HCT116 (cell line): ENCODE measurements around the gene NRCAM. TPM values are rescaled to one million over a fixed set of nuclear protein-coding genes. Genes with fewer than 3 reads are reported as not detected.

ENCODE experiments used
- ATAC-seq: fragments of 200-7000 bp; cut with Tn5 transposase; 2 replicates; pipeline ENCODE4 v1.9.1; 2020; ENCODE audit warnings: mild to moderate bottlenecking, moderate library complexity
- BruUV-seq: library from RNA; stranded (reverse); fragments of 400-500 nt; replicated peaks from 2 replicates; lab custom pipeline; 2021; lab: Mats Ljungman, UMichigan
- CTCF ChIA-PET: fragments of 300-600 bp; sonication (Branson Sonifier 250); formaldehyde crosslinking; loops from one replicate; lab custom pipeline; 2021; ENCODE audit warnings: antibody characterized with exemption; lab: Charles Lee
- POLR2A ChIA-PET: fragments of 300-600, 350-600 bp; sonication (Branson Sonifier 250); formaldehyde crosslinking; loops from one replicate; lab custom pipeline; 2021; ENCODE audit warnings: antibody characterized with exemption; lab: Charles Lee
- RAD21 ChIA-PET, 2 experiments: fragments of 300-600 bp; sonication (Branson Sonifier 250); formaldehyde crosslinking; loops; one replicate each; lab custom pipeline; 2023; ENCODE audit warnings: low total read pairs in 2 of 2; ENCODE audit not compliant: uncharacterized antibody in 2 of 2, unreplicated experiment in 2 of 2, low non-redundant PET in 1 of 2; lab: Charles Lee
- DNase-seq: peaks from one replicate; pipeline ENCODE4 v3.0.0-alpha.2; 2010; ENCODE audit warnings: low read depth, low spot score
- H2AFZ ChIP-seq: fragments of 200-600 bp; shearing (Covaris generic), sonication (generic); 2 replicates; pipeline ENCODE4 v1.6.1; 2017; ENCODE audit warnings: low read depth, mixed run types, mixed read lengths, antibody characterized with exemption, low read length; ENCODE audit not compliant: poor library complexity, severe bottlenecking
- H3K27ac ChIP-seq: 2 replicates; pipeline ENCODE4 v1.5.1; 2012; ENCODE audit warnings: low read depth, low read length
- H3K27me3 ChIP-seq: fragments of 200-600 bp; sonication (generic); 2 replicates; pipeline ENCODE4 v1.6.1; 2016; ENCODE audit warnings: mixed run types, low read length, mixed read lengths; ENCODE audit not compliant: insufficient read depth
- H3K36me3 ChIP-seq, 2 experiments: fragments of 200-500 bp in 1 of 2; fragments of 200-600 bp in 1 of 2; sonication (Bioruptor generic) in 1 of 2; sonication (generic) in 1 of 2; 2 replicates each; pipeline versions ENCODE4 v1.5.1 to v1.6.1; 2014 to 2016; ENCODE audit warnings: low read length in 2 of 2, inconsistent platforms in 1 of 2, mixed read lengths in 1 of 2, mixed run types in 1 of 2; ENCODE audit not compliant: insufficient read depth in 2 of 2, control insufficient read depth in 1 of 2
- H3K4me1 ChIP-seq, 2 experiments: fragments of 200-600 bp in 1 of 2; sonication (generic) in 1 of 2; 2 replicates each; pipeline versions ENCODE4 v1.5.1 to v1.6.1; 2012 to 2017; ENCODE audit warnings: low read length in 2 of 2, inconsistent platforms in 1 of 2, mild to moderate bottlenecking in 1 of 2, mixed read lengths in 1 of 2, mixed run types in 1 of 2, moderate library complexity in 1 of 2; ENCODE audit not compliant: insufficient read depth in 2 of 2, control insufficient read depth in 1 of 2
- H3K4me2 ChIP-seq: fragments of 200-600 bp; sonication (generic); 2 replicates; pipeline ENCODE4 v1.6.1; 2017; ENCODE audit warnings: mixed run types, low read length, mixed read lengths
- H3K4me3 ChIP-seq, 2 experiments: fragments of 200-600 bp in 1 of 2; sonication (generic) in 1 of 2; replicated peaks in 1 of 2; 2 replicates each; pipeline ENCODE4 v1.5.1; 2011 to 2016; ENCODE audit warnings: low read length in 2 of 2, control low read depth in 1 of 2, low read depth in 1 of 2, mild to moderate bottlenecking in 1 of 2, mixed read lengths in 1 of 2, mixed run types in 1 of 2
- H3K79me2 ChIP-seq: fragments of 200-600 bp; sonication (generic); 2 replicates; pipeline ENCODE4 v1.6.1; 2017; ENCODE audit warnings: mild to moderate bottlenecking, mixed run types, low read length, moderate library complexity, mixed read lengths; ENCODE audit not compliant: insufficient read depth
- H3K9ac ChIP-seq: fragments of 200-600 bp; sonication (generic); 2 replicates; pipeline ENCODE4 v1.6.1; 2016; ENCODE audit warnings: low read length, mixed read lengths
- H3K9me2 ChIP-seq: fragments of 200-600 bp; sonication (generic), shearing (Covaris generic); 2 replicates; pipeline ENCODE4 v1.6.1; 2017; ENCODE audit warnings: mixed run types, mild to moderate bottlenecking, moderate library complexity; ENCODE audit not compliant: insufficient read depth
- H3K9me3 ChIP-seq, 2 experiments: fragments of 200-500 bp in 1 of 2; fragments of 200-600 bp in 1 of 2; sonication (Bioruptor generic) in 1 of 2; sonication (generic) in 1 of 2; 2 replicates each; pipeline ENCODE4 v1.6.1; 2014 to 2017; ENCODE audit warnings: low read length in 2 of 2, mixed read lengths in 2 of 2, inconsistent platforms in 1 of 2, low read depth in 1 of 2, mild to moderate bottlenecking in 1 of 2, mixed run types in 1 of 2, moderate library complexity in 1 of 2; ENCODE audit not compliant: control insufficient read depth in 1 of 2, insufficient read depth in 1 of 2
- H4K20me1 ChIP-seq: fragments of 200-600 bp; sonication (generic), shearing (Covaris generic); 2 replicates; pipeline ENCODE4 v1.6.1; 2017; ENCODE audit warnings: mixed run types, mild to moderate bottlenecking, moderate library complexity; ENCODE audit not compliant: insufficient read depth
- ATF3 ChIP-seq: IDR thresholded peaks from 2 replicates; pipeline ENCODE4 v1.6.1; 2012
- CEBPB ChIP-seq: IDR thresholded peaks from 2 replicates; pipeline ENCODE4 v1.6.1; 2012; ENCODE audit warnings: low read depth
- EGR1 ChIP-seq: IDR thresholded peaks from 2 replicates; pipeline ENCODE4 v1.6.1; 2012; ENCODE audit warnings: low read depth
- ELF1 ChIP-seq: IDR thresholded peaks from 2 replicates; pipeline ENCODE4 v1.6.1; 2012; ENCODE audit warnings: low read depth, borderline replicate concordance
- EZH2phosphoT487 ChIP-seq: fragments of 200-600 bp; IDR thresholded peaks from 2 replicates; pipeline ENCODE4 v1.6.1; 2018; ENCODE audit warnings: antibody characterized with exemption, borderline replicate concordance
- JUND ChIP-seq: IDR thresholded peaks from 2 replicates; pipeline ENCODE4 v1.6.1; 2012
- POLR2A ChIP-seq: IDR thresholded peaks from 2 replicates; pipeline ENCODE4 v1.7.0; 2011; ENCODE audit warnings: borderline replicate concordance; ENCODE audit not compliant: insufficient read depth, insufficient read length; ENCODE audit errors: extremely low read depth
- POLR2AphosphoS5 ChIP-seq: IDR thresholded peaks from 2 replicates; pipeline ENCODE4 v1.6.1; 2011; ENCODE audit warnings: mild to moderate bottlenecking, low read depth, low read length, moderate library complexity
- RAD21 ChIP-seq: IDR thresholded peaks from 2 replicates; pipeline ENCODE4 v1.6.1; 2012; ENCODE audit warnings: low read depth, mild to moderate bottlenecking
- SIN3A ChIP-seq: IDR thresholded peaks from 2 replicates; pipeline ENCODE4 v1.6.1; 2012; ENCODE audit warnings: low read depth
- SP1 ChIP-seq: IDR thresholded peaks from 2 replicates; pipeline ENCODE4 v1.6.1; 2012; ENCODE audit warnings: low read depth
- SRF ChIP-seq: IDR thresholded peaks from 2 replicates; pipeline ENCODE4 v1.6.1; 2012; ENCODE audit warnings: low read depth
- YY1 ChIP-seq: IDR thresholded peaks from 2 replicates; pipeline ENCODE4 v1.6.1; 2011; ENCODE audit warnings: low read length, low read depth, moderate library complexity, mild to moderate bottlenecking; ENCODE audit not compliant: insufficient replicate concordance; ENCODE audit errors: extremely low read depth
- ZBTB33 ChIP-seq: IDR thresholded peaks from 2 replicates; pipeline ENCODE4 v1.6.1; 2011; ENCODE audit warnings: mild to moderate bottlenecking, low read length, moderate library complexity; ENCODE audit not compliant: insufficient replicate concordance; ENCODE audit errors: extremely low read depth
- ZFX ChIP-seq: fragments of 450-650 bp; IDR thresholded peaks from 2 replicates; pipeline ENCODE4 v1.6.1; 2017
- intact Hi-C: fragments of 100-400 bp; cut with micrococcal nuclease; formaldehyde crosslinking; loops from 2 replicates; pipeline ENCODE4 v1.10.0; 2022
- total RNA-seq: library from RNA; stranded (reverse); gene quantifications from one replicate; pipeline ENCODE4 v1.2.1, GENCODE V29; 2021; ENCODE audit not compliant: unreplicated experiment
- TF ChIP-seq, protein P1 (sequence below), 3 experiments: fragments of 200-600 bp in 1 of 3; sonication (generic) in 1 of 3; IDR thresholded peaks in 2 of 3; conservative IDR thresholded peaks in 1 of 3; 2 replicates each; pipeline ENCODE4 v1.5.1; 2012 to 2017; ENCODE audit warnings: low read depth in 2 of 3, low read length in 2 of 3, antibody characterized with exemption in 1 of 3, borderline replicate concordance in 1 of 3, control low read depth in 1 of 3, mild to moderate bottlenecking in 1 of 3, mixed read lengths in 1 of 3, mixed run types in 1 of 3, moderate library complexity in 1 of 3; ENCODE audit not compliant: insufficient read depth in 1 of 3

NRCAM gene
- total RNA-seq, 1 experiment from 2014 or later: 0.15 TPM

DNA sequence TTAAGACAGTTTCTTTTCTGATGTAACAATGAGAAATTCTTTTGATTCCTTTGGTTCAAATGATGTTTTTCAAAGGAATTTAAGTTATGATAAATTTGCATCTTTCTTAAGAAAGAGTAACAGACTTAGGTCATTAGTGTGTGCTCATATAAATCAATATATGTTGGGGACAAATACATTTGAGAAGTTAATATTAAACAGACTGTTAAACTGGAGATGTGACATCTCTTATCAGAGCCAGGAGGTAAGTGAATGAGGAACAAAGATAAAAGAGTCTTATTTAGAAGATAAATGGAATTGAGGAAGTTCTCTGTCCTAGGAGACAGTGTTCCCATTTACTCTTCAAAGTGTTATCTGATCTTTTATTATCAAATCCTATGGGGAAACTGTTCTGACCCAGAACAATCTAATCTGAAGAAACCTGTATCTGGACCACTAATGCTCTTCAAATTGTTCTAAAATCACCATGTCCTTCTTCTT, 221.2 kb downstream of the NRCAM start:
- DNase-seq: no peak
- H2AFZ ChIP-seq: peak overlapping the region; percentile 71
- H4K20me1 ChIP-seq: no peaks in the 10 kb centered on the region
- ChIA-PET CTCF (no interaction called here), RAD21 (no interaction called here), POLR2A (no interaction called here)
- H3K27me3 ChIP-seq: no peaks in the 10 kb centered on the region
- H3K9ac ChIP-seq: no peak overlapping the region
- no peaks in the 10 kb centered on the region for H3K79me2 ChIP-seq
- intact Hi-C loops: no loop called here
- no peaks in the 10 kb centered on the region for H3K9me3 ChIP-seq
- H3K27ac ChIP-seq: no peak overlapping the region
- H3K36me3 ChIP-seq: no peaks in the 10 kb centered on the region
- H3K9me2 ChIP-seq: no peaks in the 10 kb centered on the region
- no peak overlapping the region for H3K4me3 ChIP-seq
- BruUV-seq: no TSS peak
- no peak overlapping the region for H3K4me2 ChIP-seq
- H3K4me1 ChIP-seq: peaks cover 0 to 16% of the 10 kb centered on the region in 2 experiments; a peak in 1 of 4 replicates
- no peak for TF ChIP-seq SP1
- TF ChIP-seq ZFX: no peak
- no peak for TF ChIP-seq EZH2phosphoT487
- TF ChIP-seq, protein P1, sequence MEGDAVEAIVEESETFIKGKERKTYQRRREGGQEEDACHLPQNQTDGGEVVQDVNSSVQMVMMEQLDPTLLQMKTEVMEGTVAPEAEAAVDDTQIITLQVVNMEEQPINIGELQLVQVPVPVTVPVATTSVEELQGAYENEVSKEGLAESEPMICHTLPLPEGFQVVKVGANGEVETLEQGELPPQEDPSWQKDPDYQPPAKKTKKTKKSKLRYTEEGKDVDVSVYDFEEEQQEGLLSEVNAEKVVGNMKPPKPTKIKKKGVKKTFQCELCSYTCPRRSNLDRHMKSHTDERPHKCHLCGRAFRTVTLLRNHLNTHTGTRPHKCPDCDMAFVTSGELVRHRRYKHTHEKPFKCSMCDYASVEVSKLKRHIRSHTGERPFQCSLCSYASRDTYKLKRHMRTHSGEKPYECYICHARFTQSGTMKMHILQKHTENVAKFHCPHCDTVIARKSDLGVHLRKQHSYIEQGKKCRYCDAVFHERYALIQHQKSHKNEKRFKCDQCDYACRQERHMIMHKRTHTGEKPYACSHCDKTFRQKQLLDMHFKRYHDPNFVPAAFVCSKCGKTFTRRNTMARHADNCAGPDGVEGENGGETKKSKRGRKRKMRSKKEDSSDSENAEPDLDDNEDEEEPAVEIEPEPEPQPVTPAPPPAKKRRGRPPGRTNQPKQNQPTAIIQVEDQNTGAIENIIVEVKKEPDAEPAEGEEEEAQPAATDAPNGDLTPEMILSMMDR (IDR thresholded peaks at IDR 0.05 in 2 of 3, conservative IDR thresholded peaks at IDR 0.05 in 1 of 3; ENCODE audit: borderline replicate concordance in 1 of 3, insufficient read depth in 1 of 3, low read depth in 2 of 3, low read length in 2 of 3): no peak
- TF ChIP-seq ELF1: no peak
- no peak for TF ChIP-seq SIN3A
- TF ChIP-seq RAD21: no peak
- no peak for TF ChIP-seq ZBTB33
- TF ChIP-seq SRF: no peak
- no peak for TF ChIP-seq YY1
- no peak for TF ChIP-seq POLR2A
- no peak for TF ChIP-seq POLR2AphosphoS5
- TF ChIP-seq EGR1: no peak
- no peak for TF ChIP-seq CEBPB
- TF ChIP-seq JUND: no peak
- TF ChIP-seq ATF3: no peak
- ATAC-seq: no peak
